ENCODE data around the gene BCL2L12.

GRCh38 chr19:49651820-49652550, 13.7 kb upstream of the BCL2L12 start:
- TF ChIP-seq CTCF (IDR thresholded peaks at IDR 0.05; ENCODE audit: insufficient read depth, low read length, poor library complexity, severe bottlenecking): no peak
- no peak for TF ChIP-seq EZH2phosphoT487 (conservative IDR thresholded peaks at IDR 0.05; ENCODE audit: low read length)
